ENCODE results near the gene CAB39. TPM values are rescaled to one million over a fixed set of nuclear protein-coding genes. Genes with fewer than 3 reads are reported as not detected.

Gene CAB39
- total RNA-seq, 1 experiment from 2014 or later = 39.9 TPM

GRCh38 chr2:230821991-230822520 lies 109.4 kb downstream of the CAB39 start:
- ChIA-PET CTCF (interaction anchor here (0.6 to 0.7 kb wide), 3 partner anchors 60 to 211 kb away, joined by 3 to 5 read pairs (median 5); no protein-coding TSS in a partner anchor), POLR2A (interaction anchor here (0.5 kb wide), 1 partner anchor 47 kb away, joined by 4 read pairs; no protein-coding TSS in a partner anchor)
- H3K4me3 ChIP-seq (ENCODE audit: low read depth in 2 of 2, low read length in 2 of 2) = no peak overlapping the region
- H3K9me3 ChIP-seq (ENCODE audit: control insufficient read depth, insufficient read depth, low read depth, low read length) = no peaks in the 10 kb centered on the region
- BruUV-seq (replicated peaks) = no TSS peak
- no peak for ATAC-seq
- intact Hi-C loops (cut with micrococcal nuclease; ENCODE audit: unreplicated experiment) (loop anchor here (10.0 kb wide), 2 partner anchors 83 to 233 kb away; partner anchors contain the start of gene PSMD1), in situ Hi-C loops (cut with HindIII; ENCODE audit: low pct_unique_long_range_greater_than_20kb, low sequenced_read_pairs) (no loop called here)
- H3K27me3 ChIP-seq (ENCODE audit: control insufficient read depth, insufficient read depth, low read length) = no peaks in the 10 kb centered on the region
- H3K4me1 ChIP-seq (ENCODE audit: control insufficient read depth, insufficient read depth, low read length) = no peaks in the 10 kb centered on the region
- H3K27ac ChIP-seq (ENCODE audit: low read length) = no peak overlapping the region
- TF ChIP-seq CTCF (IDR thresholded peaks at IDR 0.05) = no peak
- no peak for TF ChIP-seq REST (IDR thresholded peaks at IDR 0.05; ENCODE audit: insufficient read depth in 1 of 2, low read depth in 2 of 2, low read length in 1 of 2)
- TF ChIP-seq POLR2AphosphoS5 (IDR thresholded peaks at IDR 0.05; ENCODE audit: low read depth, low read length) = no peak
- TF ChIP-seq TCF7L2 (IDR thresholded peaks at IDR 0.05; ENCODE audit: low read depth, low read length) = no peak
- H3K36me3 ChIP-seq (ENCODE audit: control insufficient read depth, insufficient read depth, low read length) = peaks cover 3% of the 10 kb centered on the region
- no peak for DNase-seq (ENCODE audit: low read depth, low spot score)

GRCh38 chr2:230823264-230823964 lies 110.8 kb downstream of the CAB39 start:
- BruUV-seq (replicated peaks) = no TSS peak
- ChIA-PET POLR2A (interaction anchor here (0.6 kb wide), 1 partner anchor 28 kb away, joined by 4 read pairs; no protein-coding TSS in a partner anchor), CTCF (interaction anchor here (1.8 kb wide), 1 partner anchor 164 kb away, joined by 29 read pairs; no protein-coding TSS in a partner anchor)
- peak; percentile 44 for ATAC-seq
- in situ Hi-C loops (cut with HindIII; ENCODE audit: low pct_unique_long_range_greater_than_20kb, low sequenced_read_pairs) (no loop called here), intact Hi-C loops (cut with micrococcal nuclease; ENCODE audit: unreplicated experiment) (loop anchor here (10.0 kb wide), 2 partner anchors 81 to 231 kb away; partner anchors contain the start of gene PSMD1)
- TF ChIP-seq CTCF (IDR thresholded peaks at IDR 0.05) (no peak), REST (IDR thresholded peaks at IDR 0.05; ENCODE audit: insufficient read depth in 1 of 2, low read depth in 2 of 2, low read length in 1 of 2) (no peak), TCF7L2 (IDR thresholded peaks at IDR 0.05; ENCODE audit: low read depth, low read length) (no peak), POLR2AphosphoS5 (IDR thresholded peaks at IDR 0.05; ENCODE audit: low read depth, low read length) (no peak)
- no peaks in the 10 kb centered on the region for H3K9me3 ChIP-seq (ENCODE audit: control insufficient read depth, insufficient read depth, low read depth, low read length)
- no peak for DNase-seq (ENCODE audit: low read depth, low spot score)
- H3K4me3 ChIP-seq (ENCODE audit: low read depth in 2 of 2, low read length in 2 of 2) = no peak overlapping the region
- H3K4me1 ChIP-seq (ENCODE audit: control insufficient read depth, insufficient read depth, low read length) = no peaks in the 10 kb centered on the region
- H3K36me3 ChIP-seq (ENCODE audit: control insufficient read depth, insufficient read depth, low read length) = peaks cover 2% of the 10 kb centered on the region
- no peaks in the 10 kb centered on the region for H3K27me3 ChIP-seq (ENCODE audit: control insufficient read depth, insufficient read depth, low read length)
- no peak overlapping the region for H3K27ac ChIP-seq (ENCODE audit: low read length)
